Germinal center (tissue), 1 donor: Measurements from ENCODE around the gene GRIK3.
"Not testable (repeated sequence)": the region's sequence is repeated elsewhere in the genome, so short reads cannot be mapped to it uniquely, and the experiment has no call there.

ENCODE experiments used
- DNase-seq: peaks from one replicate; pipeline ENCODE4 v3.0.0; 2012; ENCODE audit warnings: mixed read lengths, low spot score

The GRIK3 gene

DNA sequence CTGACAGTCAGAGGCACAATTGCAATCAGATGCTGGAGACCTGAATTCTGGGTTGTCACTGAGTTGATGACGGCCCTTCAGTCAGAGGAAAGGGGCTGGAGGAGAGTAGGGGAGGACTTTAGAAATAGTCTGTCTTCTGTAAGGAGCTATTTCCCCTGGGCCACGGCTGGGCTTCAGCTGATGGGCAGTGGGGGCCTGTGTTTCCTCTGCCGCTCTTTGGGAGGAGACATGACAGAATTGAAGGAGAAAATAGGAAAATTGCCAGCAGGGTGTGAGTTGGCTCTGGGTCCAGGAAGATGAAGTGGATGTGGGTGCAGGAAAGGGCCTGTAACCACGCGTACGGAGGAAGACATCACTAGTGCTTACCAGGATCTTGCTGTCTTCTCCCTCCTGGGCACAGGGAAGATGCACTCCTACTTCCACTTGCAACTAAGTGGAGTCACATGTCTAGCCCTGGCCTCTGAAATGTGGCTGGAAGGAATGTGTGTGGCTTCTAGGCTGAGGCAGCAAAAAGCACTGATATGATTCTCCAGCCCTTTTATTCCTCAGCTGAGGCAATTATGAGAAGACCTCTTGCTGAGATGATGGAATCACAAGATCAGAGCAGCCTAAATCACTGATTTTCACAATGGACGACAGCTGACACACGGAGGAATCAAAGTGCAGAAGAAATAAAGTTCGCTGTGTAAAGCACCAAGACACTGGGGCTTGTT is 250.0 kb downstream of the GRIK3 start:
- no peak for DNase-seq

DNA sequence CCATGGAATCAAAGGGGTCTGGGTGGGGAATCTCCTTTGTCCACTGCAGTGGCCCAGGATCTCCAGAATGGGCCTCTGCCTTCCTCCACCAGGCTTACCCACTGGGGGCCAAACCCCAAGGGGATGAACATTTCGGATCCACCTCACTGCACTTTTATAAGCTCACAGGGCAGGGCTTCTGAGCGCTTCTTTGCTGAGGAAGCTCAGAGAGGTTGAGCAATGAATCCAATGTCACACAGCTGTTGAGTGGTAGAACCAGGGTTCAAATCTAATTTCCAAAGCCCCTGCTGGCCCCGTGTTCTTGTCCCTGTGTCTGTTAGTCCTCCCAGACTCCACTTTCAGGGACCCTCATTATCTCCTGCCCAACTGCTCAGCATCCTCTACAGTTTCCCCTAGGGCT is 250.8 kb downstream of the GRIK3 start:
- no peak for DNase-seq

DNA sequence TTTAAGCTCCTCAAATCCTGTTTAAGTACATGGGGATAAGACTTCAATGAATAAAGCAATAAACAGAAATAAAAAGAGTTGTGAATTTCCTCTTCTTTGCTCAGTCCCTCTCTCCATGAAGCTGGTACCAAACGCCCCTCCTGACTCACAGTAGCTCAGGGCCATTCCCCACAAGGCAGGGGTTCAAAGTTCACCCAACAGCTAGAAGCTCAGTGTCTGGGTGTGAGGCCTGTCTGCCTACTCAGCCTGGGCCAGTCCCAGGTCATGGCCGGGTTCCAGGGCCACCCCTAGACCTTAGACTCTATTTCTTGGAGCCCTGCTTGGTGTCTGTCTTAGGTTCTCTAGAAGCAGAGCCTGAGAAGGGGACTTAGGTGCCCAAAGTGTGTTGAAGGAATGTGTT is 251.5 kb downstream of the GRIK3 start:
- DNase-seq, result no peak

DNA sequence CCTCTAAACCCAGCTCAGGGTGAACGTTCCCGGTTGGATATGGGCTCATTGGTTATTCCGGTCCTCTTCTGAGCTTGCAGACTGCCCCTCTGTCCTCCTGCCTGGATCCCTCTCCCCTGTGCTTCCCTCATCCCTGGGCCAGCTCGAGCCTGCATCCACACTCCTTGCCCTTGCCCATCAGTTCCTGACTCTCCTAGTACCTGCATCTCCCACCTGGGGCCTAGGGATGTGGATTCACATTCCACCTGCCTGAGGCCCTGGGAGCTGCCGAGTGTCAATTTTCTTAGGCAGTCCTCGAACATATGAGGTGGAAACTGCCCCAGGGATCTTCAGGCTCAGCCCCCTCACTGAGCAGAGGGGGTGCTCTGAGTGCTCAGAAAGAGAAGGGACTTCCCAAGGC is 252.2 kb downstream of the GRIK3 start:
- DNase-seq, result no peak

DNA sequence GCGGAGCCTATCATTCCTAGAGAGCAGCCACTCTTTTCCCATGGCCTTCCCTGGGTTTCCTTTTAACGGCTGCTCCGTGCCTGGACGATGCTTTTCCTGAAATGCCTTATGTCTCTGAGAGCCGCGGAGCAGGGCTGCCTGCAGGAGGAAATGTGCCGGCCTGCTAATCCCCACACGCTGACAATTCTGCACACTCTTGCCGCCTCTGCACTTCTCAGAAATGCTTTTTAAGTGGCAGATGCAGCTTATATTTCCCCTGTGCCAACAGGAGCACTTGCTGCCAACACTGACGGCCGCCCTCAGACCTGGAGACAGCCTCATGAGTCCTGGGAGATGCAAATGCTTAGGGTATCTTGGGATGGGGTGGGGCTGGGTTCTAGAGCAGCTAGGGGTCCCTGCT is 253.2 kb downstream of the GRIK3 start:
- DNase-seq, result no peak

DNA sequence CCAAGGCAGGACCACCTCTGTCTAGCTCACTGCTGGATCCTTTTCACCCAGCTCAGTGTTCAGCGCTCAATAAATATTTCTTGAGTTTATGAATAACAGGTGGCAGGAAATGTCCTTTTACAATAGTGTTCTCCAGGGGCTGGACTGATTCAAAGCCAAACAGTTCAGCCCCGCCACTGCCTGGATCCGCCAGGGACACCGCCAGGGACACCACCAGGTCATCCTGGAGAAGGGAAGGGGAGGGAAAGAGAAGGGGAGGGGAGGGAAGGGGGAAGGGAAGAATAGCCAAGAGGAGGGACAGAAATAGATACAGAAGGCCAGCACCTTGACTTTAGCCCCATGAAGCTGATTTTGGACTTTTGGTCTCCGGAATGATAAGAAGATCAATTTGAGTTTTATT is 255.6 kb downstream of the GRIK3 start:
- no peak for DNase-seq

DNA sequence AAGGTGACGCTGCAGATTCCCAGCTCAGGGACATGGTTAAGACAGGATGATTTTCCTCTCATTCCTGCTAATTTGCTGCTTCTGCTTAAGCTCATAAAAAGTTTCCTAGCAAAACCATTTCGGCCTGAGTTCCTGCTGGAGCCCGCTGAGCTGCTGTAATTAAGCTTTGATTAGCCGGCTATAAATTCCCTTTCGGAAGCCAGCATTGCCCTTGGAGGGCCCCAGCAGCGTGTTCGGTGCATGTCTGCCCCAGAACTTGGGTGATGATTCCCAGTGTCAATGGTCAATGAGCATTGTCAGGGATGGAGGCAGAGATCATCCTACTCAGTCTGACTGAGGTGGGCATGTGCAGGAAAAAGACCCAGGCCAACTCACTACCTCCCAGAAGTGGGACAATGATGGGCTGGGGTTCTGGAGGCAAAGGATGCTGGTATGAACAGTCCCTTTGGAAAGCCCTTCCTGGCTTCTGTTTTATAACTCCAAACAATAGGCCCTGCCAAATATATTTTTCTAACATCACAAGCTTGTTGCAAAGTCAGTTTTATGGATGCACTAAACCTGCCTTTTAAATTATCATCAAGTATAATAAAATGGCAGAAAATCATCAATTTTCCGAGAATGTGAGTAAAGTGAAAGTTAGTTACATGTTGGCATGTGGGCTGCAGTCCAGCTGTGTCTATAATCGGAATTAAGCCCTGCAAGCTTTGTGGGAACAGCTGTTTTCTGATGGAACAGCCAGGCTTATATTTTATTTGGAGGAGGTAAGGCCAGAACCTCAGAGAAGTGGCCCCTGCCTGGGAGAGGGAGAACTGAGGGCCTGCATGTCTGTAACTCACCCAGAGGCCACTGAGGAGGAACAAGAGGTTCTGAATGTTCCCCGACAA is 257.1 kb downstream of the GRIK3 start:
- DNase-seq, result no peak

DNA sequence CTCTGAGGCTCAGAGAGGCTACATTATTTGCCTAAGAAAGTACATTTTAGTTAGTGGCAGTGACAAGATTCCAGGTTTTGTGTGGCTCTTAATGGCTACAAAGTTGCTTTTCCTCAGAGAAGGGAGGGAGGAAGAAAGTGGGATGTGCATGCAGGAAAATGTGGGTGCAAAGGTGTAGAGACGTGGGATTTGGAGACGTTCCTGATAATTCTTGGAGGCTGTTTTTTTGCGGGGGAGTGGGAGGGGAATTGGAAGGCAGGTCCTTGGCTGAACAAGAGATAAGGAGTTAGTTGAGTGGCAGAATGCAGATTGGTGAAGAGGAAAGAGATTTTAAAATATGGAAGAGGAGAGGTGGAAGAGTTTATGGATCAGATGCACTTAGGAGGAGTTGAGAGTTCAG is 258.1 kb downstream of the GRIK3 start:
- DNase-seq, result no peak

DNA sequence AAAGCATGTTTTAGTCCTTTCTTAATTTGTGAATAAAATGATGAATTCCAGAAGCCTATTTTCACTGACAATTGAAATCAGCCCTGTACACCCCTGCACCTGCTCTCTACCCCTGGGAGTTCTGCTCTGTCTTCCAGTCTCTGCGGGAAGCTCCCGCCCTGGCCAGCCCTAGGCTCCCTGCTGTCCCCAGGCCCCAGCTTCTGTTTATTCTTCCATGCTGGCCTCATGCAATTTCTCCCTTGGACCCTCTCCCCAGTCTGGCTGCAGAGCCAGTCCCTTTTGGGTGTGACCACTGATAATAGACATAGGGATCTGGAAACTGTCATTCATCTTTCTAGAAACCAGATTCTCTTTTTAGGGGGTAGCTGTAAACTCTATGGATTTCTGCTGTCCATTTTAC is 258.6 kb downstream of the GRIK3 start:
- DNase-seq, result no peak

DNA sequence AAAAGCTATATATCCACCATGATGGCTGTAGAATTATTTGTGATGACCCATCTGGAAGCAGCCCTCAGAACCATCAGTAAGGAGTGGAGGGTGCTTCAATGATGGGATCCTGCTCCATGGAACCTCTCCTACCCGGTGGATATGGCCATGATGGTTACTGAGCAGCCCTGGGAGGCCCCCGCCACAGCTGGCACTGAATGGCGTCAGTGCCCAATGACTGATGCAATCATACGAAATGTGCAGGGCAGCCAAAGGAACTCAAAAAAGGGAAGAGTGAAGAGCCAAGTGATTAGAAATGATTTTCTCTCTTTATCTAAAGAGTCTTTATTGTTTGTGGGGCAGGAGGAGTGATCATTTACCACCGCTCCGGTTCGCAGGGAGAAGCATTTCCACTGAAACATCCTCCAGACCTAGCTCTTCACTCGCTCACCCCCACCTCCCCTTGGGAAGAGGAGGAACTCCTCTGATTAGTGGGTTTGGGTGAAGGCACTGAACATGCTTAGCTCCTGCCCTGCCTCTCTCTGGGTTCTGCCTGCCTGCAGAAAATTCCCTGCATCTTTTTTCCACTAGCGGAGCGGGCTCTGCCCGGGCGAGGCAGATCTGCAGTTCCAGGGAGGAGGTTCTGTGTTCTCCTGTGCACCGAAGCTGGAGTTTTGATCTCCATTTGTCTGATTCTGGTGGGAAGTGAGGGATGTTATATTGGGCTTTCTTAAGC is 260.3 kb downstream of the GRIK3 start:
- DNase-seq, result no peak

DNA sequence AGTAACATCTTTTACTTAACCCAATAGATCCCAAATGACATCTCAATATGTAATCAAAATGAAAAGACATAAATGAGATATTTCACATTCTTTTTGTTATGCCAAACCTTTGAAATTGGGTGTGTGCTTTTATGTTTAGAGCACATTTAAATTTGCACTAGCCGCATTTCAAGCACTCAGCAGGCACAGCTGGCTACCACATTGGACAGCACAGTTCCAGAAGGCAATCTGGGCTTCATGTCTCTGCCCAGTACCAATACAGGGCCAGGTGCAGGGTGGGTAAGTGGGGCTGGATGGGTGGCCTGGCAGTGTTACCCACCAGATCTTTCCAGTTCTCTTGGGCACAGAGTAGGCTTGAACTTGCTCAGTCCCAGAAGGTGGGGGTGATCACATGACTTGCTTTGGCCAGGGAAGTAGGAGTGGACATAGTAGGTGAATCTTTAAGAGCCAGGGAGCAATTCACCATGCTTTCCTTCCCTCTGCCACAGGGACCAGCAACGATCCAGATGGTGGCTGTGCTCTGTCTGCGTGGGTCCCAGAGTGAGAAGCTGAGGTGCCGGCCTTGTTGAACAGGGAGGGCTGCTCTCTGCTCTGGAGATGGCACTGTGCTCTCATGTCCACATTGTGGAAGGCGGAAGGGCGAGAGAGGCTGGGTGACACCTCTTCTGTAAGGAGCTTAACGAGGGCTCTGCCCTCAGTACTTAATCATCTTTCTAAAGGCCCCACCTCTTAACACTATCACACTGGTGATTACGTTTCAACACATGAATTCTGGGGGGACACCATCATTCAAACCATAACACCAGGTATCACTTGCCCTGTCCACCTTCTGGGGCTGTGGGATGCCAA is 261.4 kb downstream of the GRIK3 start:
- DNase-seq, result no peak

DNA sequence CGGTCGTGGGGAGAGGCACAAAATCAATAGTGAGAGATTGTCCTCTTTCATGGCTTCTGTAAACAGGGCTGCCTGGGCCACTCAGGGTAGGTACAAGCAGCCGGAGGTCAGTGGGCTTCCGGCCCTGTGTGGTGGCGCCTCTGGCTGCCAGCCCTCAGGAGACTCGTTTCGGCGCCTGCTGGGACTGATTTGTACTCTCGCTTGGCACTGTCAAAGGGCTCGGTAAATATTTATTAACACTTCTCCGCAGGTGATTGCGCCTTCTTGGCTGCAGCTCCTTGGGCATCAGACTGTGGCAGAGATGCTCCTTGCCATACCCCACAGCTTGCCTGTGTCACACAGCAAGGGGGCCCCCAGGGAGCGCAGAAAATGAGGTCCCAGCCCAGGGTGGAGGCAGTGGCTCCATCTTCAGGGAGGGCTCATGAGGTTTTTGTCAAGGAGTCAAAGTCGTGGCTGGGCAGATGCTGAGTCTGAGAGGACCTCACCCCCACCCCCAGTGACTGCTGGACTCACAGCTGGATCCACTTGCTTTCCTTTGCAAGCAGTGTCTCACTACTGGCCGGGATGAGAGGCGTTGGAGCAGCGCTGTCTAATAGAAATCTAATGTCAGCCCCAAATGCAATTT is 262.5 kb downstream of the GRIK3 start:
- DNase-seq, result no peak

DNA sequence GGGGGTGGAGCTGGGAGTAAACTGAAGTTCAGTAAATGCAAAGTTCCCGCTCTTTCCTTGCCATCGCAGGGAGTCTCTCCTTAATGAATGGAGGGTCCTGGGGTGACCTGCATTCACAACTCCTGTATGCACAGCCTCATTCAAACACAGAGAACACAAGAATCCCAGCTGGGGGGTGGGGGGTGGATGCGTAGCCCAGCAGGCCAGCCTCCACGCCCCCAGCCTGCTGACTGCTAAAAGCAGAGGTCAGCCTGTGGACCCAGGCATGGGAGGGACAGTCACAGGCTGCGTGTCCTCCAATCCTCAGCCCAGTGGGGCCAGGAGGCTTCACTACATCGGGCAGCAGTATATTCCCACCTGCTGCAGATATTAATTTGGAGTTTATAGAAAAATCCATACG is 263.1 kb downstream of the GRIK3 start:
- no peak for DNase-seq

DNA sequence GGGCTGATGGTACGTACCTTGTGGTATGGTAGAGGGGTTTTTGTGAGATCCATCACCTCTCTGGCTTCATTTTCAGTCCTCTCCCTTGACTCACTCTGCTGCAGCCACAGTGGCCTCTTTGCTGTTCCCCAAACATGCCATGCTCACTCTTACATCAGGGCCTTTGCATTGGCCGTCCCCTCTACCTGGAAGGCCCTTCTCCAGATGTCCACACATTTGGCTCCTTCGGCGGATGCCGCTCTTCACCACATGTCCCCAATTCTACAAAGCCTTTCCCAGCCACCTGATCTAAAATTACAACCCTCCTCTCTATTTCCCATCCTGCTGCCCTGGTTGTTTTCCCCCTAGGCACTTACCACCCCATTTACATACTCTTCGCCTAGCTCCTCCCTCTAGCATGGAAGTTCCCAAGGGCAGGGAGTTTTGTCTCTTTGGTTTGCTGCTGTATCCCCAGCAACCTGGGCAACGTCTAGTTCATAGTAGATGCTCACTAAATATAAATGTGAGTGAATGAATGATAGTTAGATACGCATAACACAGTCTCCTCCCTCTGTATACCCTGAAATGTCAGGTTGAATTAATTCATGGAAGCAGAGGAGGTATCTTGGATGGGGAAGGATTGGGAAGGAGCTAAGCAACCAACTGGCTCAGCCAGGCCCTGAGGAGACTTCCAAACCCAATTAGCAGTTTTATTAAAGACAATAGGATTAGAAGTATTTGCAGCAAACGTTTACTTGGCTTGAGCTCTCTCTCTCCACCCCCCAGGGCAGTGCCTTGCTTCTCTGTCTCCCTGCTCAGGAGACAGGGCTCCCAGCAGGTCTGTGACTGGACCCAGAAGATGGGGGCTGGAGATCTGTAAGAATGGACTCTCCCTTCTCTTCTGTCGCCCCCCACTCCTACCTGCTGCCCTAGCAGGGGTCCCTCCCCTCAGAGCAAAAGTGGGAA is 264.2 kb downstream of the GRIK3 start:
- DNase-seq, result no peak

DNA sequence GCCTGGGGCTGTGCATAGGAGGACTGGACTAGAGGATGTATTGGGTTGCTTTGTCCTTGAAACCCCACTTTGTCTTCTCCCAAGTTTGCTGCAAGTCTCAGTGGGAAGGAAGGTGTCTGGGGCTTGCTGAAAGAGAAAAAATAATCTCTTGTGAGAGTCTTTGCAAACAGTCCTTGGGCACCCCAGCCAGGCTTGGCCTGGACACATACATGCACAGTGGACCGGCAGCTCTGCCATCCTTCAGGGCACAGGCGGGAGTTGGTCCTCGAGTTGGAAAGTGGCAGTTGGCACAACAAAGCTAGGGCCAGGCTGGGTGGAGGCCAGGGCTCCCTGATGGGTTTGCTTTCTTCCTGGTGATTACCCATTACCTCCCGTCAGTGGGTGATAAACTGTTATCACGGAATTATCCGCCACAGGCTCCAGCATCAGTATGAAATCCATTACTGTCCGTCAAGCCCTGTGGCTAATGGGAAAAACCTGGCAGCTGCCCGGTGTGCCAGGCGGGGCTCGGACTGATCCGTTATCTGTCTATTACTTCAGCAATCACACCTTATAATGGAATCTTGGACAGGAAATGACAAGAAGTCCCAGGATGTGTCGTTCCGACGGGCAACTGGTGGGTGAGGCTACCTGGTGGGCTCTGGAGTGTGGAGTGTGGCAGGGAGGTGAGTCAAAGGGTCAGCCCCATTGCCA is 265.7 kb downstream of the GRIK3 start:
- no peak for DNase-seq

DNA sequence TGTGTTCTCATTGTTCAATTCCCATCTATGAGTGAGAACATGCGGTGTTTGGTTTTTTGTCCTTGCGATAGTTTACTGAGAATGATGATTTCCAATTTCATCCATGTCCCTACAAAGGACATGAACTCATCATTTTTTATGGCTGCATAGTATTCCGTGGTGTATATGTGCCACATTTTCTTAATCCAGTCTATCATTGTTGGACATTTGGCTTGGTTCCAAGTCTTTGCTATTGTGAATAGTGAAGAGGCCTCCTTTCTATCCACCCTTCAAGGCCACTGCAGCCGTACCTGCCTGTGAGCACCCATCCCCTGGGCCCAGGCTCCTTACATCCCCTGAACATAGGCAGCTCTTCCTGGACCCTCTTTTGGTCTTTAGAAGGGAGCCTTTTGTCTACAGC is 266.9 kb downstream of the GRIK3 start:
- not testable (repeated sequence) for DNase-seq

DNA sequence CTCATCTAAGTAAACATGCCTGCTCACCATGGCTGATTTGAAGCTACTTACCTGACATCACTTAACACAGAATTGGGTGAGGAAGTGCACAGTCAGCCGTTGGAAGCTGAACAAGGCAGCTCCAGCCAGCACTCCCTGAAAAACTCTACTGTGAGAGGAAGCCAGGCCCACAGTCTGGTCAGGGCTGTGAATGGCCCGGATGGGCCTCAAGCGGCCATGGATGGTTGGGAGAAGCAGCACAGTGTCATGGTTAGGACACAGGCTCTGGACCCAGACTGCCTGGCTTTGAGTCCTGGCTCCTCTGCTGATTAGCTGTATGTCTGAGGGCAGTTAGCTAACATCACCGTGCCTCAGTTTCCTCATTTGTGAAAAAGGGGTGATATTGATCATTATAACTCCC is 267.8 kb downstream of the GRIK3 start:
- no peak for DNase-seq

DNA sequence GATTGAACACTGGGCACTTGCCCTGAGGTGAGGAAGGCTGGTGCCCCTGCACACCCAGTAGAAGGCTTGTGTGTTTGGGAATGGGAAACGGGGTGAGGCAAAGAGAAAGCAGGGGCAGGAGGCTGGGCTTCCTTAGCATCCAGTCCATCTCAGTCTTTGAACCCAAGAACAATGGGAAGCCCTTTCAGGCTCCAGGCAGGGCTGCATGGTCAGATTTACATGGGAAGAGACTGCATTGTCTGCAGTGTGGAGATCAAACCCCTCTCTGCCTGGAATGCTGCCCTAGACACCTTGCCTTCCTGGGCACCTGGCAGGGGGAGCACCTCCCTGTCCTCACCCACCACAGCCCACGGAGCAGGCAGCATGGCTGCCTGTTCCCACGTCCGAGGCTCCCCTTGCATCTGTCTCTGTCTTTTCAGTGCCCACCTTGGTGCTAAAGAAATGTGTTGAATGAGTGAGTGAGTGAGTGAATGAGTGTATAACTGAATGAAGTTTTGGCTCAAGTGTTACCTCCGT is 268.5 kb downstream of the GRIK3 start:
- DNase-seq, result no peak

DNA sequence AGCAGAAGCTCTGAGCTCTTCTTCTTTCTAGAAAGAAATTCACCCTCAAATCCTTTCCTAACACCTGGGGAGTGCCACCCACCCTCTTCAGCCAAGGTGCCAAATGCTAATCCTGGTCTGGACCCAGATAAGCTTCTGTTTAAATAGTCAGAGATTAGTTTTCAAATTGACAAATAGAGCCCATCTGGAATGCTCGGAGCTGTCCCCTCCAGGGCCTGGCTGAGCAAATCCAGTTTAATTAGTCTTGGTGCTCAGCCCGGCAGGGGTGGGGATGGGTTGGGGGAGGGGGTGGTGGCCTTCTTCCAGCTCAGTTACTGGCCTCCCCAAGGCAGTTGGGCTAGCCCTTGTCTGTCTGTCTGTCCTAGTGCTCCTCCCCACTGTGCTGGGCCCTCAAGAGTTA is 269.5 kb downstream of the GRIK3 start:
- DNase-seq, result no peak

DNA sequence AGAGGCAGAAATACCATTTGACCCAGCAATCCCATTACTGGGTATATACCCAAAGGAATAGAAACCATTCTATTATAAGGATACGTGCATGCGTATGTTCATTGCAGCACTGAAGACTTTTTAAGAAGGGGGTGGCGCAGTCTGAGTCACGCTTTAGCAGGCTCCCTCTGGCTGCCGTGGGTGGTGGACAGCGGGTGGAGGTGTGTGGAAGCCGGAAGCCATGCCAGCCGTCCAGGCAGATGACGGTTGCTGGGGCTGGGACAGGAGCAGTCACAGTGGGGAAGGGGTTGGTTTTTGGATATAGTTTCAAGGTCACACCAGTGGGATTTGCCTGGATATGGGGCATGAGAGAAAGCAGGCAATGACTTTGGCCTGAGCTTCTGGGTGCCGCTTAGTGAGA is 270.5 kb downstream of the GRIK3 start:
- no peak for DNase-seq
